HG03571 (cell line): ENCODE measurements around the gene SDK1.

Experiments
- ATAC-seq: cut with Tn5 transposase; IDR thresholded peaks from one replicate; pipeline ENCODE4 v1.9.1; 2021; ENCODE audit not compliant: unreplicated experiment

Gene SDK1

GRCh38 chr7:4143511-4144171 lies 842.6 kb downstream of the SDK1 start:
- no peak for ATAC-seq

DNA sequence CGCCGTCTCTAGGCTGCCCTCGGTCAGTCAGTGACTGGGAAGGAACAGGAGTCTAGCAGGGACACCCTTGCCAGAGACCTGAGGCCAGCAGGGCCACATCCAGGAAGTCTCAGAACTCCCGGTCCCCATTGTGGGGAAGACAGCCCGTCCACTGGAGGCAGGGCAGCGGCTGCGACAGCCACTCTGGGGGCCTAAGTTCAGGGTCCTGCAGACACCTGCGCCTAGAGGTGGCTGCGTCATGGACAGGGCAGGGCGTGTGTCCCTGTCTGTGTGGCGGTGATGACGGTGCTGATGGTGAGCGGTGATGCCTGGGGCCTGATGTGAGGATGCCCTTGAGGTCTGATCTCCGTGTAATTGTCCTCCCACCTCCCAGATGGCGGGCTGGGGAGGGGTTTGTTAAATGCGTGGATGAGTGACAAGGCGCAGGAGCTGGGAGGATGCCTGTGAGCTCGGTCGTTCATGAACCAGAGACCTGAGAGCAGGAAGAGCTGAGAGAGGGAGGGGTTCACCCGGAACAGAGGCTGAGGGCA lies 843.2 kb downstream of the SDK1 start:
- no peak for ATAC-seq

DNA sequence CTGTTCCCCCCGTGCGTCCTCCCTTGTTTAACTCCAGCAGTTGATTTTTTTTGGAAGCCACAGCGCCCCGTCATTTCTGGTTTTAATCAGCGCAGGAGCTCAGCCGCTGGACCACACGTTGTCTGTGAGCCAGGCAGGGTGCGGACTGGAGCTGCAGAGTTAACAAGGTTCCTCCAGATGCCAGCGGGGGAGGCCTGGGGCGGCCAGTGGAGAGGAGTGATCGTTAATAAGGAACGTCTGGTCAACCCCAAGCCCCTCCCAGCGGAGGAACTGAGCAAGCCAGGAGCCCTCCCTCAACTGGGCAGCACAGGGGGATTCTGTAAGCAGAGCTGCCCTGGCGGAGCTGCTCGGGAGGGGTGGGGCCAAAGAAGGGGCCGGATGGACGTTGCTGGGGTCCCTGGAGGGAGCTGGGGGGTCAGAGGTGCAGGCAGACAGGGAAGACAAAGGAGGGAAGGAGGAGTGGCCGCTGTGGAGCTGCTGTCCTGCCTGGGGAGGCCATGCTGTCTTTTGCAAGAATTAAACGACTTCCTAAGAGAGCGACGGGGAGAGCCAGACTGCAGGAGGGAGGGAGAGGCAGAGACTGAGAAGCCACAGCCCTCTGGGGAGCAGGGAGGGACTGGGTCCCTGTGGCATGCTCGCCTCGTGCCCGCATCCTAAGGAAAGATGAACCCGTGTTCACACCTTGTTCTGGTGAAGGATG lies 843.9 kb downstream of the SDK1 start:
- ATAC-seq: no peak

DNA sequence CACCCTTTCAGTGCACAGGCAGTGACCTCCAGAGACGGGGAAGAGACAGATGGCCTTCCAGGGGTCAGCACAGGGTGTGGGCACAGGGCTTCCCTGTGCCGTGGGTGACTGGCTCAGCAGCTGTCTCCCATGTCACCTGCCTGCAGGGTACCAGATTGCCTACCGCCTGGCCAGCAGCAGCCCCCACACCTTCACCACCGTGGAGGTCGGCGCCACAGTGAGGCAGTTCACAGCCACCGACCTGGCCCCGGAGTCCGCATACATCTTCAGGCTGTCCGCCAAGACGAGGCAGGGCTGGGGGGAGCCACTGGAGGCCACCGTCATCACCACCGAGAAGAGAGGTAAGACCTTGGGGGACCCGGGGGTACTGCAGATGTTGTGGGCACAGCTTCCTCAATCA lies 844.5 kb downstream of the SDK1 start:
- no peak for ATAC-seq

DNA sequence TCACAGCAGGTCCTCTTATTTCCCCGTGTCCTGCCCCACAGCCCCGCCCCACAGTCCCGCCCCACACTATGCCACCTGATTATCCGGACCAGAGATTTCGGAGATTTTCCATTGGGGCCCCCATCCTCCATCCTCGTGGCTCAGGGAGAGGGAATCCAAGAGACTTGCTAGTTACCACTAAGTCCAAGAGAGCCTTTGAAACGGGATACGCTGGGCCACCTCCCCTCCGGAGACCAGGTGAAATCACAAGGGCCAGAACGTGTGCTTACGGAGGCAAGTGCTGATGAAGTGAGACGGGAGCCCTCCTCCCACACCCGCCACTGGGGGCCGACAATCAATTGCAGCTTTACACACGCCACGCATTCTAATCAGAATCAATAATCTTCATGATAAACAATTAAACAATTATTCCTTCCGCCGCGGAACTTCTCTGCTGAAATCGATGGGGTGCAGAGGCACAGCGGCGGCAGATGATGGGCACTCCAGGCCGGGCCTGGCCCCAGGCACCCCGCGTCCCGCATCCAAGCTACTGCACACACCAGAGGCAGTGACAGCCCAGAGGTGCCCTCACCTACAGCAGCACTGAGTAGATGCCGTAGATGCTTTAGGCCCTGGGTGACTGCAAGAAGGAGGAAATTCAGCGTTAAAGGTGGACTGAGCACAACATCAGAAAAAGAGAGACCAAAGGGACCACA lies 847.0 kb downstream of the SDK1 start:
- no peak for ATAC-seq

DNA sequence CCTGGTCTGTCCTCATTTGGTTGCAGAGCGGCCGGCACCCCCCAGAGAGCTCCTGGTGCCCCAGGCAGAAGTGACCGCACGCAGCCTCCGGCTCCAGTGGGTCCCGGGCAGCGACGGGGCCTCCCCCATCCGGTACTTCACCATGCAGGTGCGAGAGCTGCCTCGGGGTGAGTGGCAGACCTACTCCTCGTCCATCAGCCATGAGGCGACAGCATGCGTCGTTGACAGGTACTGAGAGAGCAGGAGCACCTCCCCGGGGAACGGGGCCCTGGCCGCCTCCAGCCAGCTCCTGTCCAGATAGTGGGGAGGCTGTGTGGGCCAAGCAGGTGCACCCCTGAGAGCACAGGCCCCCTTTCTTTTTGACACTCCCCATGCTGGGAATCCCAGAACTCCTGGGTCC lies 848.2 kb downstream of the SDK1 start:
- ATAC-seq: no peak

DNA sequence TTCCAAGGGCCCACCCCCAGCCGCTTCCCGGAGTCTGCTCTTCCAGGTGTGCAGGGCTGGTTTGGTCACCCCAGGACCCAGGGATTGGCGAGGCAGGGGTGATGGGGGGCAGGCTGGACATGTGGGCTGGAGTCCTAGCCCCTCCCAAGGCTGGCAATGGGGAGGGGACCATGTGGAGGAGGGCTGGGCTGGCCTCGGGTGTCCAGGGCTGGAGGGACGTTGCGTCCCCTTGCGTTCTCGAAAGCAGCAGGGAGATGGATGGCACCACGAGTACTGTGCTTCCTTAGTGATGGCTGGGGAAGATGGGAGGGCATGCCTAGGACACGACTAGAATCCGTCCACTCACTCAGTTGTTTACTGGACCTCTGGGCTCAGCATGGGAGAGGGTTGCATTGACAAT lies 848.6 kb downstream of the SDK1 start:
- no peak for ATAC-seq

DNA sequence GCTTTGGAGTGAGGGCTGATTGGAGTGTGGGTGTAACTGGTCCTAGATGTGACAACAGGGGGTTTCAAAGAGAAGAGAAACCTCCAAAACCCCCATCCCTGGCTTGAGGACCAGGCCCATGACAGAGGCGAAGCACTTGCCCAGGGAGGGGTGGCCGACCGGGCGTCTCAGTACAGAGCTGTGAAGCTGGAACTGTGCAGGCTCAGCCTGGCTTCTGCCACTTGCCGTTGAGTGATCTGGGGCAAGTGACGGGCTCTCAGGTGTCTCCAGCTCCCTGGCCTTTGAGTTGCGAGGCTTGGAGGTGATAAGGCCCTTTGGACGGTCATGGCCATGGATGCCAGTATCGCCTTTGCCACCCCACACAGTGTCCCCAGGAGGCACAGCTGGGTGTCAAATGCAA lies 849.7 kb downstream of the SDK1 start:
- ATAC-seq: no peak

DNA sequence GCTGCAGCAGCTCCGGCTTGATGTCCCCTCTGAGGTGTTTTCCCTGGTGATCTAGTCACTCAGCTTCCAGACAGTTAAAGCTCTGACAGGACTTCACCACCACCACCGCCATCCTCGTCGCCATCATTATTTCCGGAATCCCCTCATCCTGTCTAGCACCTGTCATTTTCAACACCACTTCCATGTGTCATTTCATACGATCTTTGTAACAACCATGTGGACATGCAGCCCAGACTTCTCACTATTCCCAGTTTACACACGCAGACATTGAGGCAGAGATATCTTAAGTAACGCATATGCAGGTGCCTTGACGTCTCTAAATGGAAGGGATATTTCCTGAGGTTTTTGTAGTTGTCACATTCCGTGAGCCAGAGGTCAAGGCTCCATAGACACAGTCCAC lies 850.5 kb downstream of the SDK1 start:
- ATAC-seq: no peak

GRCh38 chr7:4151926-4152549 lies 851.0 kb downstream of the SDK1 start:
- no peak for ATAC-seq

DNA sequence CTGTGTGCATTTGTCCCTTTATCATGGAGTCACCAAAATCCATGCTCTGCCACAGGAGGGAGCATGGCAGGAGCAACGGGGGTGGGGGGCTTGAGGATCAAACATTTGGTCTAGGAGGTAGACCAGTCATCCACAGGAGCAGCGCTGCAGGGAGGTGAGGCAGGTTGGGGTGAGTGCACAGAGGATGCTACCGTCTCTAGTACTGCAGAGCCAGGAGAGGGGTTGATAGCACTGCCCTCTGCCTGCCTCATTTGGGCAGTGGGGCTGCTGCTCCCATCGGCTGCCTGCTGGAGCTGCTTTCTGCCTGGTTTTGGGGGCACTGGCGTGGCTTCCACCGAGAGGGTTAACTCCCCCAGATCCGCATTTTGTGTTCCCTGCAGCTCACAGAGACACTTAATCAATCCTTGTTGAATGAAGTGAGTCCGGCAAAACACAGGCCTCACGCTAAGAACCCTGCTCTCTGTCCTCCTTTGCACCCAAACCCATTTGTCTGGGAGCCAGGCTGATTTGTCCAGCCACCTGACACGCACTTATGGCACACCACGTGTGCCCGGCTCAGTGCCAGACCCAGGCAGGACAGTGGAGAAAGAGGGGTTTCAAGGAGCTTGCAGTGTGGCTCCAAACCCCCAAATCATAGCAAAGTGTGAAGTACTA lies 854.0 kb downstream of the SDK1 start:
- ATAC-seq: no peak

DNA sequence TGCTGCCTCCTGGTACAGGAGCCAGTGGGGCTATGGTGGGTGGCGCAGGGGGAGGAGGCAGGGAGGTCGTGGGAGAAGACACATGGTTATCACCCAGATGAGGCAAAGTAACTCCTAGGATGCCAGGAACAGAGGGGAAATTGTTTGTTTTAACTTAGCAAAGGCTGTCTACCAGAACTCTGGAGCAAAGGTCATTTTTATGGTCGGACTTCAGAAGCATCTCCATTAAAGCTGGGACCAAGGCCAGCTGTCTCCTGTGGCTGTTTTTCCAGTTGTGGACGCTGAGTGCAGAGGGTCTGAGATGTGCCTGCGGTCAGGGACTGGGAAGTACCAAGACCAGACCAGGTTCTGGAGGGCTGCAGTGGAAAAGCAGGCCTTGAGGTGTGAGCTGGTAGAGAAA lies 855.1 kb downstream of the SDK1 start:
- no peak for ATAC-seq

GRCh38 chr7:4157651-4158050 lies 856.6 kb downstream of the SDK1 start:
- ATAC-seq: no peak

- no peak for ATAC-seq
Observed at GRCh38 chr7:4158441-4159153, 857.5 kb downstream of the SDK1 start.

- ATAC-seq: no peak
Observed at GRCh38 chr7:4159154-4159501, 858.1 kb downstream of the SDK1 start.

- no peak for ATAC-seq
Observed at GRCh38 chr7:4159761-4160554, 858.9 kb downstream of the SDK1 start.

DNA sequence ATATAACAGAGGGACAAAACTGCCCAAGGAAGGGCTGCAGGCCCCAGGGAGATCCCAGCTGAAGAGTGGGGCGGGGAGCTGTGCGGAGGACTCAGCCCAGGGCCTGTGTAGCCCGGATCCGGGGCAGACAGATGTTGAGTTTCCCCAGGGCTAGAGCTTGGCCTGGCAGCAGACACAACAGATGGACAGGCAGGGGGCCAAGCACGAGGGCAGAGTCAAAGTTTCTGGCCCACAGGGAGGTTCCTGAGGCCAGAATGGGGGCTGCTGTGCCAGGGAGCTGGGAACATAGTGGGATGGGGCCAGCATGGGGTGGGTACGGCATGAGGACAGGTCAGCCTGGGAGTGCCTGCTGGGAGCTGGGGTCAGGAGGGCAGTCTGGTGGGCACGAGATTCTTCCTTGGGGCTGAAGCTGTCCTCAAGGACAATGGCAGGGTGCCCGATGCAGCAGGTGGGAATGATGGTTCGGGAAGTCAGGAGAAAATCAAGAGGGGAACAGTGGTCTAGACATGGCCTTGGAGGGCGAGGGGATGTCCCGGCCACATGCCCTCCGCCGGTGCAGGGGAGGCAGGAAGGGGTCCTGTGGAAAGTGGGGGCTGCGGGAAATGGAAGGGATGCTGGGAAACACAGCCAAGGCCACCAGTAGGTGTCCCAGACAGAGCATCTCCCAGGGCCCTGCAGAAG lies 862.0 kb downstream of the SDK1 start:
- ATAC-seq: no peak

DNA sequence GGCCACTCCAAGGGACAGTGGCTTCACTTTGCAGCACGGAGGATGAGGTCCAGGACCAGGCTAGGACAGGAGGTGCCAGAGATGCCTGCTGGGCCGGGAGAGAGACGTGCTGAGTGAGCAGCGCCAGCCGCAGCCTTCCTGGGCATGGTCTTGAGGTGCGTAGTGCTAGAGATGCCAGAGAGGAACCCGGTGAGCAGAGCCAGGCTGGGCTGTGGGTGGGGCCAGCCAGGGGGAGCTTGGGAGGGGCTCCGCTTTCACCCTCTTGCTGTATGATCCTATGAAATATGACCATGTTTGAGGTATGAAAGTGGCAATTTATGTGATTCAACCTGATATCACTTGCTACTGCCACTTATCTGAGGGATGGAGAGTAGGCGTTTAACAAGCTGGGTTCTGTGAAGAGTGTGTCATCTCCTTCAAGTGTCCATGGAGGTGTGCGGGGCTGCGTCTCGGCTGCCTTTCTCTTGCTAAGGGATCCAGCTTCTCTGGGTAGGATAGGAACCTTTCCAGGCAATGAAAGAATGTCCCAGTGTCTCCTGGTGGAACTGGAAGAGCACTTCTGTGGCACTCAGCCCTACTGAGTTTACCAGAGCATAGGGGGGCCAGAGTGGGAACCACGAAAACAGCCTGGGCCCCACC lies 862.6 kb downstream of the SDK1 start:
- no peak for ATAC-seq

DNA sequence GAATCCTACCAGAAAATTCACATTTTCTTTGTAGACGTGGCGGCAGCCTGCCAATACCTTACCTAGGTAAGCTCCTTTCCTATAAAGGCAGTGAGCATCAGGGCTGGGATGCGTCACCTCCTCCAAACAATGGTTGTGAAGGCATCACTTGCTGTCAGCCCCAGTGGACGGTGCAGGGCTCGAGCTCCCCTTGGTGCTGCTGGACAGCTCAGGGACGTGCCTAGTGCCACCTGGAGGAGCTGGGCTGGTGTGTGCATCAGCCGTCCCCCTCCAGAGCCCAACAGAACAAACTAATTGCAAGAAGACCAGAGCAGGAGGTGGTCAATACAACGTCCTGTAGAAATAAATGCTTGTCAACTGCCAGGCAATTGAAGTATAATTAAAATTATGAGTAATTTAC lies 863.5 kb downstream of the SDK1 start:
- no peak for ATAC-seq
